Measurements from ENCODE around the gene ARIH1. TPM values are rescaled to one million over a fixed set of nuclear protein-coding genes. Genes with fewer than 3 reads are reported as not detected.

Gene ARIH1
- total and polyA plus RNA-seq, 2 of the 8 experiments (the other 6 are each of a cell fraction or from before 2014, with no cell fraction given) = 32.7 to 179 TPM

GRCh38 chr15:72503147-72503546 is 29.0 kb downstream of the ARIH1 start:
- peaks cover 7 to 13% of the 10 kb centered on the region in 2 experiments for H4K20me1 ChIP-seq (replicated peaks in 1 of 2; ENCODE audit: control insufficient read depth in 1 of 2, insufficient read depth in 2 of 2, low read length in 2 of 2)
- no peak overlapping the region for H2BK20ac ChIP-seq (ENCODE audit: low read length)
- no peak overlapping the region for H2BK15ac ChIP-seq (ENCODE audit: low read length)
- no peak overlapping the region for H4K91ac ChIP-seq (replicated peaks; ENCODE audit: insufficient read length, low read length)
- no peak overlapping the region for H3K23ac ChIP-seq (ENCODE audit: insufficient read length)
- peaks cover 0 to 2% (median 0%) of the 10 kb centered on the region in 4 experiments; a peak in 1 of 8 replicates for H3K36me3 ChIP-seq (ENCODE audit: control insufficient read depth in 2 of 4, insufficient read depth in 4 of 4, low read length in 3 of 4)
- no peak overlapping the region for H3K56ac ChIP-seq (replicated peaks; ENCODE audit: insufficient read length, low read depth, low read length)
- no peaks in the 10 kb centered on the region for H3K27me3 ChIP-seq (replicated peaks in 1 of 4; ENCODE audit: control insufficient read depth in 3 of 4, extremely low read depth in 1 of 4, insufficient read depth in 3 of 4, low read length in 3 of 4)
- no peak overlapping the region for H3K4me3 ChIP-seq (ENCODE audit: extremely low read depth in 1 of 4, insufficient read depth in 2 of 4, low read depth in 3 of 4, low read length in 4 of 4)
- POLR2A ChIA-PET (ENCODE audit: partially characterized antibody) = interaction anchor here (1.0 kb wide), 1 partner anchor 13 kb away, joined by 3 read pairs; no protein-coding TSS in a partner anchor
- H3K14ac ChIP-seq (ENCODE audit: insufficient read length) = no peak overlapping the region
- H2BK12ac ChIP-seq (ENCODE audit: low read depth, low read length) = no peak overlapping the region
- H3K4me1 ChIP-seq (replicated peaks in 1 of 4; ENCODE audit: control insufficient read depth in 3 of 4, insufficient read depth in 4 of 4, low read length in 3 of 4) = no peaks in the 10 kb centered on the region; a peak in 1 of 7 replicates
- peaks cover 15 to 94% of the 10 kb centered on the region in 2 experiments for H3K79me2 ChIP-seq (ENCODE audit: control insufficient read depth in 1 of 2, insufficient read depth in 2 of 2, low read length in 2 of 2)
- H2BK120ac ChIP-seq (replicated peaks; ENCODE audit: low read depth, low read length) = no peak overlapping the region
- no peak overlapping the region for H2AFZ ChIP-seq (ENCODE audit: low read length)
- CTCF ChIA-PET (ENCODE audit: partially characterized antibody) = no interaction called here
- H3K9ac ChIP-seq (replicated peaks in 1 of 4; ENCODE audit: extremely low read depth in 1 of 4, low read depth in 3 of 4, low read length in 3 of 4) = no peak overlapping the region
- 80 to 100% methylated on average over 1 of the region's 1 CpG for WGBS, 2 experiments (ENCODE audit: extremely low coverage in 1 of 2, insufficient coverage in 1 of 2, insufficient read length in 1 of 2, insufficient replicate concordance in 2 of 2, low coverage in 1 of 2, low lambda C conversion rate in 2 of 2, missing lambda C conversion rate in 1 of 2)
- TF ChIP-seq RNF2 (IDR thresholded peaks at IDR 0.05; ENCODE audit: borderline replicate concordance, low read depth, low read length, missing control alignments, poor library complexity, severe bottlenecking) = no peak
- no peak for TF ChIP-seq PHF8 (conservative IDR thresholded peaks at IDR 0.05; ENCODE audit: low read depth, low read length)
- TF ChIP-seq CBX5 (IDR thresholded peaks at IDR 0.05; ENCODE audit: low read depth, low read length) = no peak
- TF ChIP-seq POU5F1 (IDR thresholded peaks at IDR 0.05; ENCODE audit: low read depth, low read length) = no peak
- no peak for TF ChIP-seq KDM4A (IDR thresholded peaks at IDR 0.05; ENCODE audit: low read depth, low read length, severe bottlenecking)
- no peak for TF ChIP-seq JUND (IDR thresholded peaks at IDR 0.05; ENCODE audit: low read length)
- no peak overlapping the region for H3K18ac ChIP-seq (ENCODE audit: extremely low read depth, low read length)
- H3K79me1 ChIP-seq (ENCODE audit: low read depth, low read length) = peaks cover 7% of the 10 kb centered on the region
- H3K4me2 ChIP-seq (ENCODE audit: insufficient read depth in 1 of 2, low read depth in 2 of 2, low read length in 2 of 2) = no peak overlapping the region
- H3K9me3 ChIP-seq (ENCODE audit: insufficient read depth in 2 of 2, low read depth in 1 of 2, low read length in 1 of 2) = no peaks in the 10 kb centered on the region
- H4K8ac ChIP-seq (ENCODE audit: extremely low read depth, insufficient read depth, low read length) = no peak overlapping the region
- no peaks in the 10 kb centered on the region for H3K23me2 ChIP-seq (ENCODE audit: low read depth, low read length)
- H3K4ac ChIP-seq (replicated peaks; ENCODE audit: insufficient read length, low read depth, low read length) = no peak overlapping the region
- no peak for DNase-seq (ENCODE audit: low read depth in 1 of 2, low spot score in 2 of 2)
- H2AK5ac ChIP-seq (ENCODE audit: low read depth, low read length) = no peak overlapping the region
- no peak for FAIRE-seq
- H4K5ac ChIP-seq (ENCODE audit: insufficient read length, low read depth, low read length) = no peak overlapping the region
- H3K27ac ChIP-seq (ENCODE audit: low read depth, low read length) = no peak overlapping the region
- no peak overlapping the region for H2BK5ac ChIP-seq (ENCODE audit: low read depth, low read length)
